GM23338 (cell line): ENCODE measurements around the gene DEFB114. TPM values are rescaled to one million over a fixed set of nuclear protein-coding genes. Genes with fewer than 3 reads are reported as not detected.

Source experiments
- ATAC-seq: fragments of 200-7000 bp; cut with Tn5 transposase; 3 replicates; pipeline ENCODE4 v1.9.1; 2020
- DNase-seq: peaks from one replicate; pipeline ENCODE4 v3.0.0-alpha.2; 2015; ENCODE audit warnings: low spot score
- H2AFZ ChIP-seq: fragments of 200-600 bp; sonication (generic); 2 replicates; pipeline ENCODE4 v1.8.0; 2016; ENCODE audit warnings: antibody characterized with exemption, mild to moderate bottlenecking, moderate library complexity
- H3F3A ChIP-seq: fragments of 200-600 bp; sonication (generic); replicated peaks from 2 replicates; pipeline ENCODE4 v1.8.0; 2017; ENCODE audit warnings: antibody characterized with exemption, mixed run types, low read depth
- H3K27ac ChIP-seq: fragments of 200-600 bp; sonication (generic); 2 replicates; pipeline ENCODE4 v1.6.1; 2016; ENCODE audit warnings: low read depth
- H3K27me3 ChIP-seq: fragments of 200-600 bp; sonication (generic); 2 replicates; pipeline ENCODE4 v1.8.0; 2016; ENCODE audit warnings: mild to moderate bottlenecking, mixed run types, moderate library complexity; ENCODE audit not compliant: insufficient read depth
- H3K36me3 ChIP-seq: fragments of 200-600 bp; sonication (generic); 2 replicates; pipeline ENCODE4 v1.8.0; 2016; ENCODE audit warnings: mild to moderate bottlenecking; ENCODE audit not compliant: insufficient read depth
- H3K4me1 ChIP-seq: fragments of 200-600 bp; sonication (generic); 2 replicates; pipeline ENCODE4 v1.8.0; 2016; ENCODE audit warnings: mild to moderate bottlenecking, moderate library complexity; ENCODE audit not compliant: insufficient read depth
- H3K4me2 ChIP-seq: fragments of 200-600 bp; sonication (generic); 2 replicates; pipeline ENCODE4 v1.7.1; 2017; ENCODE audit warnings: mixed run types
- H3K4me3 ChIP-seq: fragments of 200-600 bp; sonication (generic); 2 replicates; pipeline ENCODE4 v1.6.1; 2016; ENCODE audit warnings: mixed run types
- H3K79me2 ChIP-seq: fragments of 200-600 bp; sonication (generic); replicated peaks from 2 replicates; pipeline ENCODE4 v1.8.0; 2017; ENCODE audit warnings: mild to moderate bottlenecking; ENCODE audit not compliant: insufficient read depth
- H3K9me2 ChIP-seq: fragments of 200-600 bp; sonication (generic); 2 replicates; pipeline ENCODE4 v1.8.0; 2017; ENCODE audit not compliant: insufficient read depth
- H4K20me1 ChIP-seq: fragments of 200-600 bp; sonication (generic); replicated peaks from 2 replicates; pipeline ENCODE4 v1.8.0; 2017; ENCODE audit warnings: mild to moderate bottlenecking; ENCODE audit not compliant: insufficient read depth
- H3K27ac Mint-ChIP-seq: 2 replicates; pipeline ENCODE4 v1.8.0; 2020; ENCODE audit warnings: inconsistent platforms, mild to moderate bottlenecking, moderate library complexity, mixed read lengths
- H3K27me3 Mint-ChIP-seq: 3 replicates; pipeline ENCODE4 v1.8.0; 2022; ENCODE audit warnings: low read depth, mild to moderate bottlenecking, moderate library complexity, mixed read lengths, inconsistent platforms; ENCODE audit not compliant: insufficient read depth, poor library complexity
- H3K36me3 Mint-ChIP-seq: 3 replicates; pipeline ENCODE4 v1.8.0; 2021; ENCODE audit warnings: low read depth, mild to moderate bottlenecking, inconsistent platforms, moderate library complexity, mixed read lengths
- H3K4me1 Mint-ChIP-seq: 3 replicates; pipeline ENCODE4 v1.8.0; 2020; ENCODE audit warnings: mild to moderate bottlenecking, inconsistent platforms, mixed read lengths
- H3K4me3 Mint-ChIP-seq: 3 replicates; pipeline ENCODE4 v1.8.0; 2021; ENCODE audit warnings: moderate library complexity, mild to moderate bottlenecking, inconsistent platforms, mixed read lengths
- H3K9me3 Mint-ChIP-seq: 3 replicates; pipeline ENCODE4 v1.8.0; 2020; ENCODE audit warnings: moderate library complexity, mild to moderate bottlenecking, inconsistent platforms, mixed read lengths
- CREB1 ChIP-seq: fragments of 250-450 bp; sonication (Bioruptor Pico); IDR thresholded peaks from 2 replicates; pipeline ENCODE4 v1.5.0; 2020; ENCODE audit warnings: low read depth, mild to moderate bottlenecking, moderate library complexity
- ETS1 ChIP-seq: IDR thresholded peaks from 2 replicates; pipeline ENCODE4 v1.6.1; 2016; ENCODE audit warnings: antibody characterized with exemption
- EZH2 ChIP-seq: fragments of 200-600 bp; sonication (generic); IDR thresholded peaks from one replicate; pipeline ENCODE4 v1.8.0; 2017; ENCODE audit warnings: antibody characterized with exemption, mild to moderate bottlenecking, low read depth; ENCODE audit not compliant: unreplicated experiment
- JUNB ChIP-seq: IDR thresholded peaks from one replicate; pipeline ENCODE4 v1.6.1; 2016; ENCODE audit warnings: antibody characterized with exemption; ENCODE audit not compliant: unreplicated experiment
- POLR2AphosphoS5 ChIP-seq: IDR thresholded peaks from 2 replicates; pipeline ENCODE4 v1.6.1; 2016; ENCODE audit warnings: antibody characterized with exemption, low read depth
- REST ChIP-seq: IDR thresholded peaks from one replicate; pipeline ENCODE4 v1.6.1; 2018; ENCODE audit warnings: antibody characterized with exemption; ENCODE audit not compliant: unreplicated experiment
- ZNF114 ChIP-seq: fragments of 250-450 bp; sonication (Bioruptor Pico); IDR thresholded peaks from 2 replicates; pipeline ENCODE4 v1.5.0; 2020; ENCODE audit warnings: mild to moderate bottlenecking, moderate library complexity
- polyA plus RNA-seq: library from polyadenylated mRNA; unstranded; fragments of >200 nt; fragmentation: Nextera tagmentation; extraction: Ambion mirVana; gene quantifications from 2 replicates; pipeline ENCODE4 v1.2.1, GENCODE V29; 2016
- total RNA-seq: library from RNA; depleted of rRNA; stranded (reverse); fragments of >200 nt; shearing (Covaris generic); gene quantifications from 2 replicates; pipeline ENCODE4 v1.2.3, GENCODE V29; 2014
- TF ChIP-seq, protein P1 (sequence below): fragments of 250-450 bp; sonication (Bioruptor Pico); IDR thresholded peaks from 2 replicates; pipeline ENCODE4 v1.5.0; 2020; ENCODE audit warnings: mild to moderate bottlenecking, moderate library complexity

Gene DEFB114
- total and polyA plus RNA-seq, 2 experiments from 2014 or later = not detected

DNA sequence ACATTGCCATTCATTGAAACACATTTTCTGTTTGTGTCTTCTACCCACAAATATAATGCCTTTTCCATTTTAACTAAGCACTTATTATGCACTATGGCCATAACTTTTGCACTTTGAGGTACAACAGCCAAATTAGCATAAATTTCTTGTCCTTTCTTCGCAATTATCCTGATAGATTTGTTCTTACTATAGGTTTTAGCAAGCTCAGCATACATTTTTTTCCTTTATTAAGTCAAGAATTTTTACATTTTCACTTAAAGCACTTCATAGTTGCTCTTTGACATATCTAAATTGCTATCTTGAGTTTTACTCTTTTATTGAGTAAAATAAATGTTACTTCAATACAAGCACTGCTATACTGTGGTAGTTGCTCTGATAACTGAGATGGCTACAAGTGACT, 5.8 kb downstream of the DEFB114 start:
- no peak for DNase-seq
- Mint-ChIP-seq H3K27me3 (no peaks in the 10 kb centered on the region), H3K27ac (no peak overlapping the region), H3K36me3 (peaks cover 11% of the 10 kb centered on the region; the same call in 2 of the 3 replicates), H3K4me1 (no peaks in the 10 kb centered on the region), H3K4me3 (no peak overlapping the region), H3K9me3 (peaks cover 8% of the 10 kb centered on the region; the same call in 2 of the 3 replicates)
- no peaks in the 10 kb centered on the region for H3K9me2 ChIP-seq
- no peaks in the 10 kb centered on the region for H3F3A ChIP-seq
- H3K4me1 ChIP-seq = no peaks in the 10 kb centered on the region; the same call in 1 of the 2 replicates
- no peaks in the 10 kb centered on the region for H3K79me2 ChIP-seq
- H3K36me3 ChIP-seq = peaks cover 3% of the 10 kb centered on the region; the same call in 1 of the 2 replicates
- no peak for TF ChIP-seq POLR2AphosphoS5
- TF ChIP-seq, protein P1, sequence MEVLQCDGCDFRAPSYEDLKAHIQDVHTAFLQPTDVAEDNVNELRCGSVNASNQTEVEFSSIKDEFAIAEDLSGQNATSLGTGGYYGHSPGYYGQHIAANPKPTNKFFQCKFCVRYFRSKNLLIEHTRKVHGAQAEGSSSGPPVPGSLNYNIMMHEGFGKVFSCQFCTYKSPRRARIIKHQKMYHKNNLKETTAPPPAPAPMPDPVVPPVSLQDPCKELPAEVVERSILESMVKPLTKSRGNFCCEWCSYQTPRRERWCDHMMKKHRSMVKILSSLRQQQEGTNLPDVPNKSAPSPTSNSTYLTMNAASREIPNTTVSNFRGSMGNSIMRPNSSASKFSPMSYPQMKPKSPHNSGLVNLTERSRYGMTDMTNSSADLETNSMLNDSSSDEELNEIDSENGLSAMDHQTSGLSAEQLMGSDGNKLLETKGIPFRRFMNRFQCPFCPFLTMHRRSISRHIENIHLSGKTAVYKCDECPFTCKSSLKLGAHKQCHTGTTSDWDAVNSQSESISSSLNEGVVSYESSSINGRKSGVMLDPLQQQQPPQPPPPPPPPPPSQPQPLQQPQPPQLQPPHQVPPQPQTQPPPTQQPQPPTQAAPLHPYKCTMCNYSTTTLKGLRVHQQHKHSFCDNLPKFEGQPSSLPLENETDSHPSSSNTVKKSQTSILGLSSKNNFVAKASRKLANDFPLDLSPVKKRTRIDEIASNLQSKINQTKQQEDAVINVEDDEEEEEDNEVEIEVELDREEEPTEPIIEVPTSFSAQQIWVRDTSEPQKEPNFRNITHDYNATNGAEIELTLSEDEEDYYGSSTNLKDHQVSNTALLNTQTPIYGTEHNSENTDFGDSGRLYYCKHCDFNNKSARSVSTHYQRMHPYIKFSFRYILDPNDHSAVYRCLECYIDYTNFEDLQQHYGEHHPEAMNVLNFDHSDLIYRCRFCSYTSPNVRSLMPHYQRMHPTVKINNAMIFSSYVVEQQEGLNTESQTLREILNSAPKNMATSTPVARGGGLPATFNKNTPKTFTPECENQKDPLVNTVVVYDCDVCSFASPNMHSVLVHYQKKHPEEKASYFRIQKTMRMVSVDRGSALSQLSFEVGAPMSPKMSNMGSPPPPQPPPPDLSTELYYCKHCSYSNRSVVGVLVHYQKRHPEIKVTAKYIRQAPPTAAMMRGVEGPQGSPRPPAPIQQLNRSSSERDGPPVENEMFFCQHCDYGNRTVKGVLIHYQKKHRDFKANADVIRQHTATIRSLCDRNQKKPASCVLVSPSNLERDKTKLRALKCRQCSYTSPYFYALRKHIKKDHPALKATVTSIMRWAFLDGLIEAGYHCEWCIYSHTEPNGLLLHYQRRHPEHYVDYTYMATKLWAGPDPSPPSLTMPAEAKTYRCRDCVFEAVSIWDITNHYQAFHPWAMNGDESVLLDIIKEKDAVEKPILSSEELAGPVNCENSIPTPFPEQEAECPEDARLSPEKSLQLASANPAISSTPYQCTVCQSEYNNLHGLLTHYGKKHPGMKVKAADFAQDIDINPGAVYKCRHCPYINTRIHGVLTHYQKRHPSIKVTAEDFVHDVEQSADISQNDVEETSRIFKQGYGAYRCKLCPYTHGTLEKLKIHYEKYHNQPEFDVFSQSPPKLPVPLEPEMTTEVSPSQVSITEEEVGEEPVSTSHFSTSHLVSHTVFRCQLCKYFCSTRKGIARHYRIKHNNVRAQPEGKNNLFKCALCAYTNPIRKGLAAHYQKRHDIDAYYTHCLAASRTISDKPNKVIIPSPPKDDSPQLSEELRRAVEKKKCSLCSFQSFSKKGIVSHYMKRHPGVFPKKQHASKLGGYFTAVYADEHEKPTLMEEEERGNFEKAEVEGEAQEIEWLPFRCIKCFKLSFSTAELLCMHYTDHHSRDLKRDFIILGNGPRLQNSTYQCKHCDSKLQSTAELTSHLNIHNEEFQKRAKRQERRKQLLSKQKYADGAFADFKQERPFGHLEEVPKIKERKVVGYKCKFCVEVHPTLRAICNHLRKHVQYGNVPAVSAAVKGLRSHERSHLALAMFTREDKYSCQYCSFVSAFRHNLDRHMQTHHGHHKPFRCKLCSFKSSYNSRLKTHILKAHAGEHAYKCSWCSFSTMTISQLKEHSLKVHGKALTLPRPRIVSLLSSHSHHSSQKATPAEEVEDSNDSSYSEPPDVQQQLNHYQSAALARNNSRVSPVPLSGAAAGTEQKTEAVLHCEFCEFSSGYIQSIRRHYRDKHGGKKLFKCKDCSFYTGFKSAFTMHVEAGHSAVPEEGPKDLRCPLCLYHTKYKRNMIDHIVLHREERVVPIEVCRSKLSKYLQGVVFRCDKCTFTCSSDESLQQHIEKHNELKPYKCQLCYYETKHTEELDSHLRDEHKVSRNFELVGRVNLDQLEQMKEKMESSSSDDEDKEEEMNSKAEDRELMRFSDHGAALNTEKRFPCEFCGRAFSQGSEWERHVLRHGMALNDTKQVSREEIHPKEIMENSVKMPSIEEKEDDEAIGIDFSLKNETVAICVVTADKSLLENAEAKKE (CRISPR knock-in tag) = no peak
- TF ChIP-seq EZH2 = no peak
- TF ChIP-seq ZNF114 = no peak
- no peak for TF ChIP-seq ETS1
- no peak for TF ChIP-seq REST
- no peak for TF ChIP-seq JUNB
- no peak for TF ChIP-seq CREB1 (CRISPR knock-in tag)
- H3K27ac ChIP-seq = no peak overlapping the region
- no peak overlapping the region for H2AFZ ChIP-seq
- H3K4me3 ChIP-seq = no peak overlapping the region
- H4K20me1 ChIP-seq = no peaks in the 10 kb centered on the region
- no peak overlapping the region for H3K4me2 ChIP-seq
- no peaks in the 10 kb centered on the region for H3K27me3 ChIP-seq
- no peak for ATAC-seq
